ENCODE measurements around the gene SLC35A3. TPM values are rescaled to one million over a fixed set of nuclear protein-coding genes. Genes with fewer than 3 reads are reported as not detected.

SLC35A3 gene
- total RNA-seq, 2 donors from 2014 or later, result 6.6 to 8.7 TPM

DNA sequence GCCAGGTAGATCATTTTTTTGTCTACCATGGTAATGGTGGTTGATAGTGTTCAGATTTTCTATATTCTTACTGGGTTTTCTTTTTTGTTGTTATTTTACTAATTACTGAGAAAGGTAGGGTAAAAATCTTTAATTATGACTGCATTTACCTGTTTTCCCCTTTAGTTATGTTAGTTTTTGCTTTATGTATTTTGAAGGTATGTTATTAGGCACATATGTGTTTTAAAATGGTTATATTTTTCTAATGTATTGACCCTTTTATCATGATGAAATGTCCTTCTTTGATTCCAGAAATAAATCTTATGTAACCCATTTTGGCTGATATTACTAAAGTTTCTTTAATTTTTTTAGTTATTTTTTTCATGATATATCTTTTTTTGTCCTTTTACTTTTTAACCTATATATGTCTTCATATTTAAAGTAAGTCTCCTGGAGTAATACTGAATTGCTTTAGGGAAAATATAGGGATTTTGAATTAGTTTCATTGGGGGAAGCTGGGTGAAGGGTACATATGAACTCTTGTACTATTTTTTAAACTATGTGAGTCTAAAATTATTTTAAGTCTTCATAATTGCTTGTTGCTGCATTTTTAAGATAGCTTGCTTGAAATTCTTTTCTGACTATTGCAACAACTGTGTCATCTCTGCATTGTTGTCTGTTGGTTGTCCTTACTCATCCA is 22.4 kb downstream of the SLC35A3 start:
- DNase-seq (ENCODE audit: low spot score), result no peak
- no peaks in the 10 kb centered on the region for H3K4me1 ChIP-seq
- no peaks in the 10 kb centered on the region for H3K27me3 ChIP-seq
- no peaks in the 10 kb centered on the region for H3K36me3 ChIP-seq
- H3K9me3 ChIP-seq, result peaks cover 0 to 17% of the 10 kb centered on the region in 2 donors
- no peak overlapping the region for H3K4me3 ChIP-seq
- TF ChIP-seq CTCF (IDR thresholded peaks at IDR 0.05), result no peak
- no peak overlapping the region for H3K27ac ChIP-seq

GRCh38 chr1:99992760-99993467 is 23.1 kb downstream of the SLC35A3 start:
- no peaks in the 10 kb centered on the region for H3K36me3 ChIP-seq
- H3K27me3 ChIP-seq, result no peaks in the 10 kb centered on the region
- DNase-seq (ENCODE audit: low spot score), result no peak
- H3K4me3 ChIP-seq, result no peak overlapping the region
- H3K9me3 ChIP-seq, result peaks cover 0 to 17% of the 10 kb centered on the region in 2 donors
- H3K4me1 ChIP-seq, result no peaks in the 10 kb centered on the region
- no peak for TF ChIP-seq CTCF (IDR thresholded peaks at IDR 0.05)
- no peak overlapping the region for H3K27ac ChIP-seq

DNA sequence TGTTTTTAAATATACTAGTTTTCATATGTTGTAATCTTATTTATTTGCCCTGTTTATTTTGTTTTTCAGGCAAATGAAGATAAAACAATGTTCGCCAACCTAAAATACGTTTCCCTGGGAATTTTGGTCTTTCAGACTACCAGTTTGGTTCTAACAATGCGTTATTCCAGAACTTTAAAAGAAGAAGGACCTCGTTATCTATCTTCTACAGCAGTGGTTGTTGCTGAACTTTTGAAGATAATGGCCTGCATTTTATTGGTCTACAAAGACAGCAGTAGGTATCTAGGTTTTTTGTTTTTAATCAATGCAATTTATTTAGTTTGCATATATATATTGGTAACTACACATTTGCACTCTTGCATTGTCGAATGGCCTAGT is 23.7 kb downstream of the SLC35A3 start:
- H3K4me1 ChIP-seq, result no peaks in the 10 kb centered on the region
- H3K36me3 ChIP-seq, result no peaks in the 10 kb centered on the region
- no peak for DNase-seq (ENCODE audit: low spot score)
- no peak for TF ChIP-seq CTCF (IDR thresholded peaks at IDR 0.05)
- no peaks in the 10 kb centered on the region for H3K27me3 ChIP-seq
- no peak overlapping the region for H3K27ac ChIP-seq
- H3K9me3 ChIP-seq, result peaks cover 0 to 17% of the 10 kb centered on the region in 2 donors
- no peak overlapping the region for H3K4me3 ChIP-seq

DNA sequence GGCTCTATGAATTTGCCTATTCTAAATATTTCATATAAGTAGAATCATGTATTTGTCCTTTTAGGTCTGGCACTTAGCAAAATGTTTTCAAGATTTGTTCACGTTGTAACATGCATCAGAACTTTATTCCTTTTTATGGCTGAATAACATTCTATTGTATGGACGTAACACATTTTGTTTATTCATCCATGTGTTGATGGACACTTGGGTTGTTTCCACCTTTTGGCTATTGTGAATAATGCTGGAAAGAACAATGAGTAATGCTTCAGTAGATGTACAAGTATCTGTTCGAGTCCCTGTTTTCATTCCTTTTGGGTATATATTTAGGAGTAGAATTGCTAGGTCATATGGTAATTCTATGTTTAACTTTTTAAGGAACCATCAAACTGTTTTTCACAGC is 24.7 kb downstream of the SLC35A3 start:
- Histone ChIP-seq H3K9me3 (peaks cover 0 to 17% of the 10 kb centered on the region in 2 donors), H3K4me3 (no peak overlapping the region), H3K27me3 (no peaks in the 10 kb centered on the region), H3K4me1 (no peaks in the 10 kb centered on the region), H3K27ac (no peak overlapping the region), H3K36me3 (no peaks in the 10 kb centered on the region)
- DNase-seq (ENCODE audit: low spot score), result no peak
- TF ChIP-seq CTCF (IDR thresholded peaks at IDR 0.05), result no peak

GRCh38 chr1:99996951-99997350 is 27.2 kb downstream of the SLC35A3 start:
- TF ChIP-seq CTCF (IDR thresholded peaks at IDR 0.05), result no peak

More at GRCh38 chr1:99996951-99997350, 27.2 kb downstream of the SLC35A3 start:
- Histone ChIP-seq H3K4me3 (no peak overlapping the region), H3K9me3 (peaks cover 0 to 12% of the 10 kb centered on the region in 2 donors), H3K4me1 (no peaks in the 10 kb centered on the region), H3K27ac (no peak overlapping the region), H3K27me3 (no peaks in the 10 kb centered on the region), H3K36me3 (no peaks in the 10 kb centered on the region)
- no peak for DNase-seq (ENCODE audit: low spot score)

All from right atrium auricular region (tissue), 2 donors.